Skeletal muscle satellite cell (primary cell): ENCODE results near the gene TMEM258.
A peak's percentile ranks its signal among the peaks of the same experiment; 100 is the strongest.

Experiments used
- H3K27me3 ChIP-seq: 2 replicates; pipeline ENCODE4 v1.7.0; 2013; ENCODE audit warnings: low read length; ENCODE audit not compliant: control insufficient read depth, insufficient read depth
- H3K36me3 ChIP-seq: 2 replicates; pipeline ENCODE4 v1.7.0; 2013; ENCODE audit warnings: mild to moderate bottlenecking, control low read depth, low read length; ENCODE audit not compliant: insufficient read depth
- H3K4me1 ChIP-seq: 2 replicates; pipeline ENCODE4 v1.7.0; 2013; ENCODE audit warnings: low read length; ENCODE audit not compliant: control insufficient read depth, insufficient read depth
- H3K4me2 ChIP-seq: 2 replicates; pipeline ENCODE4 v1.7.0; 2013; ENCODE audit warnings: mild to moderate bottlenecking, low read length
- H3K4me3 ChIP-seq: 2 replicates; pipeline ENCODE4 v1.7.0; 2013; ENCODE audit warnings: low read length
- H3K9ac ChIP-seq: 2 replicates; pipeline ENCODE4 v1.7.0; 2013; ENCODE audit warnings: mild to moderate bottlenecking, low read depth, low read length, moderate library complexity
- H3K9me3 ChIP-seq: replicated peaks from 2 replicates; pipeline ENCODE4 v1.7.0; 2013; ENCODE audit warnings: mild to moderate bottlenecking, control low read depth, low read length

The TMEM258 gene

GRCh38 chr11:61816736-61817455, 24.5 kb upstream of the TMEM258 start, which contains the start of gene FADS1:
TSS of gene FADS1 (minus strand) at chr11:61817003. CDS start at chr11:61816929, 74 bp downstream.
- H3K9me3 ChIP-seq: no peaks in the 10 kb centered on the region
- H3K27me3 ChIP-seq: no peaks in the 10 kb centered on the region
- H3K9ac ChIP-seq: peak within 1 kb of the TSS; percentile 93
- H3K4me1 ChIP-seq: peaks cover 26% of the 10 kb centered on the region
- H3K4me2 ChIP-seq: peak within 1 kb of the TSS; percentile 94
- peak within 1 kb of the TSS; percentile 93 for H3K4me3 ChIP-seq
- H3K36me3 ChIP-seq: peaks cover 14% of the 10 kb centered on the region

- H3K27me3 ChIP-seq: no peaks in the 10 kb centered on the region
- no peaks in the 10 kb centered on the region for H3K9me3 ChIP-seq
- H3K36me3 ChIP-seq: peaks cover 20% of the 10 kb centered on the region
- peak overlapping the region; percentile 93 for H3K4me3 ChIP-seq
- H3K9ac ChIP-seq: peak overlapping the region; percentile 93
- peak overlapping the region; percentile 94 for H3K4me2 ChIP-seq
- peaks cover 24% of the 10 kb centered on the region for H3K4me1 ChIP-seq
Observed at GRCh38 chr11:61815790-61816735, 23.7 kb upstream of the TMEM258 start.

- Histone ChIP-seq H3K4me2 (peak overlapping the region; percentile 94), H3K9me3 (no peaks in the 10 kb centered on the region), H3K27me3 (no peaks in the 10 kb centered on the region), H3K4me3 (peak overlapping the region; percentile 93), H3K4me1 (peaks cover 17% of the 10 kb centered on the region), H3K36me3 (peaks cover 29% of the 10 kb centered on the region), H3K9ac (peak overlapping the region; percentile 93)
Observed at GRCh38 chr11:61814958-61815789, 22.8 kb upstream of the TMEM258 start.

GRCh38 chr11:61814247-61814957, 22.0 kb upstream of the TMEM258 start:
- H3K4me2 ChIP-seq: peak overlapping the region; percentile 94
- H3K9me3 ChIP-seq: no peaks in the 10 kb centered on the region
- H3K9ac ChIP-seq: peak overlapping the region; percentile 93
- H3K4me3 ChIP-seq: peak overlapping the region; percentile 93
- no peaks in the 10 kb centered on the region for H3K27me3 ChIP-seq
- H3K36me3 ChIP-seq: peaks cover 35% of the 10 kb centered on the region
- H3K4me1 ChIP-seq: peaks cover 13% of the 10 kb centered on the region

DNA sequence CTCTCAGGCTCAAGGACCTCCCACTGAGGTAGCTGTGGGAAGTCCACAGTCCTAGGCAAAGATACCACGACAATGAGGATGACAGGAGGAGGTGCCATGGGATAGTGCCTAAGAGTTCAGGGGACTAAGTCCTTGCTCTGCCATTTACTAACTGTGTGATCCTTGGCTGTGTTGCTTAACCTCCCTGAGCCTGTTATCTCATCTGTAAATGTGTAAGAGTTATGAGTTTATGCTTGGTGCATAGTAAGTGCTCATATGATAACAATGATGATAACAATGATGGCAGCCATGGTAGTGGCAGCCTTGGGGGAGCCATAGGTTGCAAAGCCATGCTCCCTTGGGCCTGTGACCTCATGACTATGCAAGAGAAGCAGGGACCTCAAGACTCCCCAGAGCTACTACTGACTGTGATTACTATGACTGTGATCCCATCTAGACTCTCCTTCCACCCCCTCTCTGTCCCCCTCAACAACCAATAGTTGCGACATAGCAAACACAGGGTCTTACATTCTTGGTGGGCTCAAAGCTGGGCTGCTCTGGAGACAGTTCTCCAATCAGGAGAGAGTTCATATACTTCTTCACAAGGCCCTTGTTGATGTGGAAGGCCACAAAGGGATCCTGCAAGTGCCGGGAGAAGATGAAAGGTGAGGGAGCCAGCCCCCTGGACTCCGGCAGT, 20.5 kb upstream of the TMEM258 start:
- H3K4me2 ChIP-seq: no peak overlapping the region
- H3K4me3 ChIP-seq: no peak overlapping the region
- peaks cover 43% of the 10 kb centered on the region for H3K36me3 ChIP-seq
- peaks cover 11% of the 10 kb centered on the region for H3K4me1 ChIP-seq
- no peaks in the 10 kb centered on the region for H3K9me3 ChIP-seq
- no peaks in the 10 kb centered on the region for H3K27me3 ChIP-seq
- H3K9ac ChIP-seq: no peak overlapping the region

DNA sequence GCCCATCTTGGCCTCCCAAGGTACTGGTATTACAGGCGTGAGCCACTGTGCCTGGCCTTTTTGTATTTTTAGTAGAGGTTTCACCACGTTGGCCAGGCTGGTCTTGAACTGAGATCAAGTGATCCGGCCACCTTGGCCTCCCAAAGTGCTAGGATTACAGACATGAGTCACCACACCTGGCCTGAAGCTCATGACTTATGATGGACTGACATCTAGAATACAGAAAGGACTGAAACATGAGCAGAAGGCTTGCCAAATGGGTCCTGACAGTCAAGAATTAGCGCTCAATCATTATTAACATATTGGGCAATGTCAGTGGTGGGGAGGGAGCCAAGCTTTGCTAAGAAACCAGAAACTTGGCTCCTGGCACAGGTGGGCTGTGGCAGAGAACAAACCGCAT, 19.4 kb upstream of the TMEM258 start:
- Histone ChIP-seq H3K4me2 (no peak overlapping the region), H3K4me1 (peaks cover 3% of the 10 kb centered on the region), H3K4me3 (no peak overlapping the region), H3K27me3 (no peaks in the 10 kb centered on the region), H3K9ac (no peak overlapping the region), H3K36me3 (peaks cover 49% of the 10 kb centered on the region), H3K9me3 (no peaks in the 10 kb centered on the region)

- no peak overlapping the region for H3K4me2 ChIP-seq
- H3K36me3 ChIP-seq: peaks cover 53% of the 10 kb centered on the region
- H3K4me3 ChIP-seq: no peak overlapping the region
- no peaks in the 10 kb centered on the region for H3K9me3 ChIP-seq
- no peaks in the 10 kb centered on the region for H3K27me3 ChIP-seq
- H3K4me1 ChIP-seq: peaks cover 3% of the 10 kb centered on the region
- H3K9ac ChIP-seq: no peak overlapping the region
Observed at GRCh38 chr11:61810671-61811175, 18.3 kb upstream of the TMEM258 start.

DNA sequence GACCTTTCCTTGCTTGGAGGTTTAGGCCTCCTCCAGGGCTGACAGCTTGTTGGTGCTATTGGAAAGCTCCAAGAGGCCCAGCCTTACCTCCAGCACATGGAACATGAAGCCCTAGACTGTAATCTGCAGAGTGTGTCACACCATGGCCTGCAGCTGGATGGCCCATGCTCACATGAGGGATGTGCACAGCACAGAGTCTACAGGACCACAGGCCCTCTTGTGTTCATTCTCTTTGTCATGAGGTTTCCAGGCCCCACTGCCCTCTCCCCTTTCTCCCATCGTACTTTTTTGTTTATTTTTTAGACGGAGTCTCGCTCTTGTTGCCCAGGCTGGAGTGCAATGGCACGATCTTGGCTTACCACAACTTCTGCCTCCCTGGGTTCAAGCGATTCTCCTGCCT, 14.4 kb upstream of the TMEM258 start:
- Histone ChIP-seq H3K4me3 (no peak overlapping the region), H3K9ac (no peak overlapping the region), H3K4me1 (no peaks in the 10 kb centered on the region), H3K9me3 (no peaks in the 10 kb centered on the region), H3K4me2 (no peak overlapping the region), H3K36me3 (peaks cover 69% of the 10 kb centered on the region), H3K27me3 (no peaks in the 10 kb centered on the region)

- no peak overlapping the region for H3K4me2 ChIP-seq
- peaks cover 69% of the 10 kb centered on the region for H3K36me3 ChIP-seq
- H3K4me1 ChIP-seq: no peaks in the 10 kb centered on the region
- no peaks in the 10 kb centered on the region for H3K9me3 ChIP-seq
- H3K4me3 ChIP-seq: no peak overlapping the region
- no peaks in the 10 kb centered on the region for H3K27me3 ChIP-seq
- no peak overlapping the region for H3K9ac ChIP-seq
Observed at GRCh38 chr11:61805146-61805545, 12.7 kb upstream of the TMEM258 start.
